HL-60 (cell line): ENCODE results near the gene CFAP299.

Experiments
- GABPA ChIP-seq: IDR thresholded peaks from 2 replicates; pipeline ENCODE4 v1.6.1; 2012; ENCODE audit warnings: low read depth
- POLR2AphosphoS5 ChIP-seq: IDR thresholded peaks from 2 replicates; pipeline ENCODE4 v1.6.1; 2012; ENCODE audit warnings: low read depth
- SPI1 ChIP-seq: IDR thresholded peaks from 2 replicates; pipeline ENCODE4 v1.6.1; 2012; ENCODE audit warnings: low read depth, mild to moderate bottlenecking, borderline replicate concordance
- TF ChIP-seq, protein P1 (sequence below): IDR thresholded peaks from one replicate; pipeline ENCODE4 v1.5.1; 2011; ENCODE audit warnings: low read length, control low read depth, inconsistent platforms; ENCODE audit not compliant: insufficient read depth
- TF ChIP-seq, protein P2 (sequence below): IDR thresholded peaks from 2 replicates; pipeline ENCODE4 v1.6.1; 2012; ENCODE audit warnings: low read depth; ENCODE audit not compliant: insufficient replicate concordance

DNA sequence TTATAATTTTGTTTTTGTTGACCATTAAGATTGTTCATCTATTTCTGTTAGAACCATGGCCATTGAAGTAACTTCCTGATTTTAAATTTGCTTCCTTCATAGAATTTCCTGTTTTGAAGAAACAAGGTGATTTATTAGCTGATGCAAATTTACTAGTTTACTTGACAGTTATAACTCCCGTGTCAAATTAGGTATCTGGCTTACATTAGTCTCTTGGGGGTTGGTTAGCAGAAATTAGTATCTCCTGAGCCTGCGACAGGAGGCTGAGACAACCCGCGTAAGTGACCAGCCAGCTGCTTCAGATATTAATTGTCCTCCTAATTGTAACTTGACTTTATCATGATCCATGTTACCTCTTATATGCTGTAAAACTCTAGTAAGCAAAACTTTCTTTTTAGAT lies 154.3 kb downstream of the CFAP299 start:
- TF ChIP-seq, protein P1, sequence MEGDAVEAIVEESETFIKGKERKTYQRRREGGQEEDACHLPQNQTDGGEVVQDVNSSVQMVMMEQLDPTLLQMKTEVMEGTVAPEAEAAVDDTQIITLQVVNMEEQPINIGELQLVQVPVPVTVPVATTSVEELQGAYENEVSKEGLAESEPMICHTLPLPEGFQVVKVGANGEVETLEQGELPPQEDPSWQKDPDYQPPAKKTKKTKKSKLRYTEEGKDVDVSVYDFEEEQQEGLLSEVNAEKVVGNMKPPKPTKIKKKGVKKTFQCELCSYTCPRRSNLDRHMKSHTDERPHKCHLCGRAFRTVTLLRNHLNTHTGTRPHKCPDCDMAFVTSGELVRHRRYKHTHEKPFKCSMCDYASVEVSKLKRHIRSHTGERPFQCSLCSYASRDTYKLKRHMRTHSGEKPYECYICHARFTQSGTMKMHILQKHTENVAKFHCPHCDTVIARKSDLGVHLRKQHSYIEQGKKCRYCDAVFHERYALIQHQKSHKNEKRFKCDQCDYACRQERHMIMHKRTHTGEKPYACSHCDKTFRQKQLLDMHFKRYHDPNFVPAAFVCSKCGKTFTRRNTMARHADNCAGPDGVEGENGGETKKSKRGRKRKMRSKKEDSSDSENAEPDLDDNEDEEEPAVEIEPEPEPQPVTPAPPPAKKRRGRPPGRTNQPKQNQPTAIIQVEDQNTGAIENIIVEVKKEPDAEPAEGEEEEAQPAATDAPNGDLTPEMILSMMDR = no peak
- TF ChIP-seq POLR2AphosphoS5 (no peak), GABPA (no peak), SPI1 (no peak)
- TF ChIP-seq, protein P2, sequence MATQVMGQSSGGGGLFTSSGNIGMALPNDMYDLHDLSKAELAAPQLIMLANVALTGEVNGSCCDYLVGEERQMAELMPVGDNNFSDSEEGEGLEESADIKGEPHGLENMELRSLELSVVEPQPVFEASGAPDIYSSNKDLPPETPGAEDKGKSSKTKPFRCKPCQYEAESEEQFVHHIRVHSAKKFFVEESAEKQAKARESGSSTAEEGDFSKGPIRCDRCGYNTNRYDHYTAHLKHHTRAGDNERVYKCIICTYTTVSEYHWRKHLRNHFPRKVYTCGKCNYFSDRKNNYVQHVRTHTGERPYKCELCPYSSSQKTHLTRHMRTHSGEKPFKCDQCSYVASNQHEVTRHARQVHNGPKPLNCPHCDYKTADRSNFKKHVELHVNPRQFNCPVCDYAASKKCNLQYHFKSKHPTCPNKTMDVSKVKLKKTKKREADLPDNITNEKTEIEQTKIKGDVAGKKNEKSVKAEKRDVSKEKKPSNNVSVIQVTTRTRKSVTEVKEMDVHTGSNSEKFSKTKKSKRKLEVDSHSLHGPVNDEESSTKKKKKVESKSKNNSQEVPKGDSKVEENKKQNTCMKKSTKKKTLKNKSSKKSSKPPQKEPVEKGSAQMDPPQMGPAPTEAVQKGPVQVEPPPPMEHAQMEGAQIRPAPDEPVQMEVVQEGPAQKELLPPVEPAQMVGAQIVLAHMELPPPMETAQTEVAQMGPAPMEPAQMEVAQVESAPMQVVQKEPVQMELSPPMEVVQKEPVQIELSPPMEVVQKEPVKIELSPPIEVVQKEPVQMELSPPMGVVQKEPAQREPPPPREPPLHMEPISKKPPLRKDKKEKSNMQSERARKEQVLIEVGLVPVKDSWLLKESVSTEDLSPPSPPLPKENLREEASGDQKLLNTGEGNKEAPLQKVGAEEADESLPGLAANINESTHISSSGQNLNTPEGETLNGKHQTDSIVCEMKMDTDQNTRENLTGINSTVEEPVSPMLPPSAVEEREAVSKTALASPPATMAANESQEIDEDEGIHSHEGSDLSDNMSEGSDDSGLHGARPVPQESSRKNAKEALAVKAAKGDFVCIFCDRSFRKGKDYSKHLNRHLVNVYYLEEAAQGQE = no peak
